SK-N-SH treated with all-trans-retinoic acid at 6 μM for 48 hours (cell line): ENCODE data around the gene PEDS1.

Experiments used
- GLIS3 ChIP-seq: fragments of 250-450 bp; sonication (Bioruptor Pico); IDR thresholded peaks from 2 replicates; pipeline ENCODE4 v1.5.0; 2020; ENCODE audit warnings: mild to moderate bottlenecking, moderate library complexity
- SNAI2 ChIP-seq: fragments of 250-450 bp; sonication (Bioruptor Pico); IDR thresholded peaks from 2 replicates; pipeline ENCODE4 v1.5.0; 2020; ENCODE audit warnings: mild to moderate bottlenecking, moderate library complexity
- TOX ChIP-seq: fragments of 250-450 bp; sonication (Bioruptor Pico); IDR thresholded peaks from 2 replicates; pipeline ENCODE4 v1.8.0; 2021; ENCODE audit warnings: mild to moderate bottlenecking, moderate library complexity, borderline replicate concordance
- ZC3H10 ChIP-seq: fragments of 250-450 bp; sonication (Bioruptor Pico); IDR thresholded peaks from 2 replicates; pipeline ENCODE4 v1.5.1; 2021; ENCODE audit warnings: mild to moderate bottlenecking, moderate library complexity
- ZFP3 ChIP-seq: fragments of 250-450 bp; sonication (Bioruptor Pico); IDR thresholded peaks from 2 replicates; pipeline ENCODE4 v1.5.0; 2020; ENCODE audit warnings: mild to moderate bottlenecking, moderate library complexity
- ZFP30 ChIP-seq: fragments of 450-650 bp; formaldehyde crosslinking; IDR thresholded peaks from 2 replicates; pipeline ENCODE4 v1.5.0; 2022; ENCODE audit warnings: mild to moderate bottlenecking, moderate library complexity
- ZNF8 ChIP-seq: fragments of 450-650 bp; formaldehyde crosslinking; IDR thresholded peaks from 2 replicates; pipeline ENCODE4 v1.5.0; 2020; ENCODE audit warnings: mild to moderate bottlenecking, moderate library complexity
- TF ChIP-seq, protein P1 (sequence below): fragments of 250-450 bp; sonication (Bioruptor Pico); IDR thresholded peaks from 2 replicates; pipeline ENCODE4 v1.5.0; 2020; ENCODE audit warnings: mild to moderate bottlenecking, moderate library complexity
- TF ChIP-seq, protein P2 (sequence below): fragments of 250-450 bp; sonication (Bioruptor Pico); IDR thresholded peaks from 2 replicates; pipeline ENCODE4 v1.5.1; 2020; ENCODE audit warnings: low read depth, mild to moderate bottlenecking, moderate library complexity
- TF ChIP-seq, protein P3 (sequence below): fragments of 250-450 bp; sonication (Bioruptor Pico); IDR thresholded peaks from 2 replicates; pipeline ENCODE4 v1.5.1; 2021; ENCODE audit warnings: mild to moderate bottlenecking, moderate library complexity
- TF ChIP-seq, protein P4 (sequence below): fragments of 250-450 bp; sonication (Bioruptor Pico); IDR thresholded peaks from 2 replicates; pipeline ENCODE4 v1.8.0; 2021; ENCODE audit warnings: low read depth, mild to moderate bottlenecking, moderate library complexity, borderline replicate concordance

DNA sequence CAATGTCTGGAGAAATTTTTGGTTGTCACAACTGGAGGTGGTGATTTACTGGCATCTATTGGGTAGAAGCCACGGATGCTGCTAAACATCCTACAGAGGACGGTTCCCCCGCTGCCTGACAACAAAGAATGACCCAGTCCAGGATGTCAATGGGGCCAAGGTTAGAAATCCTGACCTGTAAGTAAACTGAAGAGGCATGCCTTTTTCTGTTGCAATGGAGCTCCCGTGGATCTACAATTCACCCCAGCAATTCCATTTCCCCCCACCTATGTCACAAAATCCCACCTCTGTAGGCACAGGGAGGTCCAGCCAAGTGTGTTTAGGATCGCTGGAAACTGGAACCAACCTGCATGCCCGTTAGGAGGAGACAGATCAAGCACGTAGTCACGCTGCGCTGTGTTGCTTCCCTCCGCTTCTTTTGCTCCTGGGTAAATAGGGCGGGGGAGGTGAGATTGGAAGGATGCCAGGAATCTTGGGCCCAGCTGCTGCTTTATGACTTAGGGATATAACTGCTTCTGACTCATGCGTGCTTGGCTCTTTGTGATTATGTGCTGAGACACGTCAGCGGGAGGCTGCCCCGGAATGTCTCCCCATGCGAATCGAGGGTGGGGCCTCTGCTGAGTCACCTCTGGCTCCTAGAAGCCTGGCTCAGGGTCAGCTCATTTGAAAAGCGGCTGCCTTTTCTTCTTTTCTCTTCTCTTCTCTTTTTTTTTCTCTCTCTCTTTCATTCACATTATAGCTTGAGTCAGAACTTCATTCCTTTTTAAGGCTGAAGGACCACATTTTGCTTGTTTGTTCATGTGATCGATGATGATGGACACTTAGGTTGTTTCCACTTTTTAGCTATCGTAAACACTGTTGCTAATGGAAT, 12.4 kb upstream of the PEDS1 start:
- TF ChIP-seq ZFP3, result peak; percentile 34; the same call in 1 of the 2 replicates
- TF ChIP-seq ZC3H10 (CRISPR knock-in tag), result no peak
- TF ChIP-seq ZNF8 (CRISPR knock-in tag), result no peak
- TF ChIP-seq, protein P1, sequence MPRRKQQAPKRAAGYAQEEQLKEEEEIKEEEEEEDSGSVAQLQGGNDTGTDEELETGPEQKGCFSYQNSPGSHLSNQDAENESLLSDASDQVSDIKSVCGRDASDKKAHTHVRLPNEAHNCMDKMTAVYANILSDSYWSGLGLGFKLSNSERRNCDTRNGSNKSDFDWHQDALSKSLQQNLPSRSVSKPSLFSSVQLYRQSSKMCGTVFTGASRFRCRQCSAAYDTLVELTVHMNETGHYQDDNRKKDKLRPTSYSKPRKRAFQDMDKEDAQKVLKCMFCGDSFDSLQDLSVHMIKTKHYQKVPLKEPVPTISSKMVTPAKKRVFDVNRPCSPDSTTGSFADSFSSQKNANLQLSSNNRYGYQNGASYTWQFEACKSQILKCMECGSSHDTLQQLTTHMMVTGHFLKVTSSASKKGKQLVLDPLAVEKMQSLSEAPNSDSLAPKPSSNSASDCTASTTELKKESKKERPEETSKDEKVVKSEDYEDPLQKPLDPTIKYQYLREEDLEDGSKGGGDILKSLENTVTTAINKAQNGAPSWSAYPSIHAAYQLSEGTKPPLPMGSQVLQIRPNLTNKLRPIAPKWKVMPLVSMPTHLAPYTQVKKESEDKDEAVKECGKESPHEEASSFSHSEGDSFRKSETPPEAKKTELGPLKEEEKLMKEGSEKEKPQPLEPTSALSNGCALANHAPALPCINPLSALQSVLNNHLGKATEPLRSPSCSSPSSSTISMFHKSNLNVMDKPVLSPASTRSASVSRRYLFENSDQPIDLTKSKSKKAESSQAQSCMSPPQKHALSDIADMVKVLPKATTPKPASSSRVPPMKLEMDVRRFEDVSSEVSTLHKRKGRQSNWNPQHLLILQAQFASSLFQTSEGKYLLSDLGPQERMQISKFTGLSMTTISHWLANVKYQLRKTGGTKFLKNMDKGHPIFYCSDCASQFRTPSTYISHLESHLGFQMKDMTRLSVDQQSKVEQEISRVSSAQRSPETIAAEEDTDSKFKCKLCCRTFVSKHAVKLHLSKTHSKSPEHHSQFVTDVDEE (CRISPR knock-in tag), result no peak
- no peak for TF ChIP-seq SNAI2
- TF ChIP-seq, protein P2, sequence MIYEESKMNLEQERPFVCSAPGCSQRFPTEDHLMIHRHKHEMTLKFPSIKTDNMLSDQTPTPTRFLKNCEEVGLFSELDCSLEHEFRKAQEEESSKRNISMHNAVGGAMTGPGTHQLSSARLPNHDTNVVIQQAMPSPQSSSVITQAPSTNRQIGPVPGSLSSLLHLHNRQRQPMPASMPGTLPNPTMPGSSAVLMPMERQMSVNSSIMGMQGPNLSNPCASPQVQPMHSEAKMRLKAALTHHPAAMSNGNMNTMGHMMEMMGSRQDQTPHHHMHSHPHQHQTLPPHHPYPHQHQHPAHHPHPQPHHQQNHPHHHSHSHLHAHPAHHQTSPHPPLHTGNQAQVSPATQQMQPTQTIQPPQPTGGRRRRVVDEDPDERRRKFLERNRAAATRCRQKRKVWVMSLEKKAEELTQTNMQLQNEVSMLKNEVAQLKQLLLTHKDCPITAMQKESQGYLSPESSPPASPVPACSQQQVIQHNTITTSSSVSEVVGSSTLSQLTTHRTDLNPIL (CRISPR knock-in tag), result no peak
- TF ChIP-seq ZFP30 (CRISPR knock-in tag), result no peak
- TF ChIP-seq, protein P3, sequence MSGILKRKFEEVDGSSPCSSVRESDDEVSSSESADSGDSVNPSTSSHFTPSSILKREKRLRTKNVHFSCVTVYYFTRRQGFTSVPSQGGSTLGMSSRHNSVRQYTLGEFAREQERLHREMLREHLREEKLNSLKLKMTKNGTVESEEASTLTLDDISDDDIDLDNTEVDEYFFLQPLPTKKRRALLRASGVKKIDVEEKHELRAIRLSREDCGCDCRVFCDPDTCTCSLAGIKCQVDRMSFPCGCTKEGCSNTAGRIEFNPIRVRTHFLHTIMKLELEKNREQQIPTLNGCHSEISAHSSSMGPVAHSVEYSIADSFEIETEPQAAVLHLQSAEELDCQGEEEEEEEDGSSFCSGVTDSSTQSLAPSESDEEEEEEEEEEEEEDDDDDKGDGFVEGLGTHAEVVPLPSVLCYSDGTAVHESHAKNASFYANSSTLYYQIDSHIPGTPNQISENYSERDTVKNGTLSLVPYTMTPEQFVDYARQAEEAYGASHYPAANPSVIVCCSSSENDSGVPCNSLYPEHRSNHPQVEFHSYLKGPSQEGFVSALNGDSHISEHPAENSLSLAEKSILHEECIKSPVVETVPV (CRISPR knock-in tag), result no peak
- TF ChIP-seq, protein P4, sequence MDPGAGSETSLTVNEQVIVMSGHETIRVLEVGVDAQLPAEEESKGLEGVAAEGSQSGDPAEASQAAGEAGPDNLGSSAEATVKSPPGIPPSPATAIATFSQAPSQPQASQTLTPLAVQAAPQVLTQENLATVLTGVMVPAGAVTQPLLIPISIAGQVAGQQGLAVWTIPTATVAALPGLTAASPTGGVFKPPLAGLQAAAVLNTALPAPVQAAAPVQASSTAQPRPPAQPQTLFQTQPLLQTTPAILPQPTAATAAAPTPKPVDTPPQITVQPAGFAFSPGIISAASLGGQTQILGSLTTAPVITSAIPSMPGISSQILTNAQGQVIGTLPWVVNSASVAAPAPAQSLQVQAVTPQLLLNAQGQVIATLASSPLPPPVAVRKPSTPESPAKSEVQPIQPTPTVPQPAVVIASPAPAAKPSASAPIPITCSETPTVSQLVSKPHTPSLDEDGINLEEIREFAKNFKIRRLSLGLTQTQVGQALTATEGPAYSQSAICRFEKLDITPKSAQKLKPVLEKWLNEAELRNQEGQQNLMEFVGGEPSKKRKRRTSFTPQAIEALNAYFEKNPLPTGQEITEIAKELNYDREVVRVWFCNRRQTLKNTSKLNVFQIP, result no peak
- TF ChIP-seq TOX, result no peak; the same call in 1 of the 2 replicates
- TF ChIP-seq GLIS3 (CRISPR knock-in tag), result no peak
